Measurements from ENCODE around the gene ANO4. TPM values are rescaled to one million over a fixed set of nuclear protein-coding genes. Genes with fewer than 3 reads are reported as not detected.
A peak's percentile ranks its signal among the peaks of the same experiment; 100 is the strongest.
"Not testable (repeated sequence)": the region's sequence is repeated elsewhere in the genome, so short reads cannot be mapped to it uniquely, and the experiment has no call there.

ANO4 gene
- total and polyA plus RNA-seq, 9 donors: 0.35 to 1.2 (median 0.71) TPM

DNA sequence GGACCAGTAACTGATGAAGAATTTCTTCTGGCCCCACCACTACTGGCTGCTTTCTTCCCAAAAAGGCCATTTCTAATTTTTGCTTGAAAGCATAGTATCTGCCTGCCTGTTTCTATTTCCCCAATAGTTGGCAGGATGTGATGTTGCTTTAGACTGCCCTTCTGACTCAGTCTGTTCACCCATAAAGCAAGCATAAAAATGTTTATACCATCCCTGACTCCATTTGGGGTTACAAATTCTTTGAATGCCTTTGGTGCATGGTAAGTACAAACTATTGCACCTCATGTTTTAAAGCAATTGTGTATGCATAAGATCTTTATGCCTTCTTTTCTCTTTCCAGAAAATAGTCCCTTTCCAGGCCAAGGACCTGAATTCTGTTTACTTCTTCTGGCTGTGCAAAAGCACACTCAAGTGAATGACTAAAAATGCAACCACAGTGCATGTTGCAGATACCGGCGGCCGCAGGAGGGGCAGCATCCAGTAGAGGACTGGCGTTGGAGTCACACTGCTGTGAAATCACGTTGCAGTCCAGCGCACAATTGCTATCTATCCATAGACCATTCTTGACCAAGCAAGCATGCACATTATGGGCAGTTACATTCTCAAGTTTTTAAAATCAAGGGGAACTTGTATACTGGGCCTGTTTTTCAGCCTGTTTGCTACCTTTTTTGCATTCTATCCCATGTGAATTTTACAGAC, 333.1 kb downstream of the ANO4 start:
- H3K4me1 ChIP-seq (ENCODE audit: control insufficient read depth, insufficient read depth, low read length): no peaks in the 10 kb centered on the region
- no peaks in the 10 kb centered on the region for H3K9me3 ChIP-seq (replicated peaks; ENCODE audit: control insufficient read depth, low read depth, low read length)
- no peak overlapping the region for H3K4me3 ChIP-seq (ENCODE audit: low read length)
- H3K27me3 ChIP-seq (ENCODE audit: control insufficient read depth, insufficient read depth, low read length): no peaks in the 10 kb centered on the region
- no peaks in the 10 kb centered on the region for H3K36me3 ChIP-seq (ENCODE audit: control insufficient read depth, insufficient read depth, low read length)
- no peak overlapping the region for H3K27ac ChIP-seq (ENCODE audit: low read length)
- no peak for DNase-seq
- 97% methylated on average over 4 of the region's 6 CpGs for WGBS (ENCODE audit: insufficient coverage)

DNA sequence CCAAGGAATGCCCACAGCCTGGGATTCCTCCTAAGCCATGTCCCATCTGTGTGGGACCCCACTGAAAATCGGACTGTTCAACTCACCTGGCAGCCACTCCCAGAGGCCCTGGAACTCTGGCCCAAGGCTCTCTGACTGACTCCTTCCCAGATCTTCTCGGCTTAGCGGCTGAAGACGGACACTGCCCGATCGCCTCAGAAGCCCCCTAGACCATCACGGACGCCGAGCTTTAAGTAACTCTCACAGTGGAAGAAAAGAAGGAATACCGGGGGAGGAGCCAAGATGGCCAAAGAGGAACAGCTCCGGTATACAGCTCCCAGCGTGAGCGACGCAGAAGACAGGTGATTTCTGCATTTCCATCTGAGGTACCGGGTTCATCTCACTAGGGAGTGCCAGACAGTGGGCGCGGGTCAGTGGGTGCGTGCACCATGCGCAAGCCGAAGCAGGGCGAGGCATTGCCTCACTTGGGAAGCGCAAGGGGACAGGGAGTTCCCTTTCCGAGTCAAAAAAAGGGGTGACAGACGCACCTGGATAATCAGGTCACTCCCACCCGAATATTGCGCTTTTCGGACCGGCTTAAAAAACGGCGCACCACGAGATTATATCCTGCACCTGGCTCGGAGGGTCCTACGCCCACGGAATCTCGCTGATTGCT, 351.3 kb downstream of the ANO4 start:
- not testable (repeated sequence) for DNase-seq; H3K4me3 ChIP-seq (ENCODE audit: low read length); H3K27me3 ChIP-seq (ENCODE audit: control insufficient read depth, insufficient read depth, low read length); H3K4me1 ChIP-seq (ENCODE audit: control insufficient read depth, insufficient read depth, low read length); H3K36me3 ChIP-seq (ENCODE audit: control insufficient read depth, insufficient read depth, low read length); H3K27ac ChIP-seq (ENCODE audit: low read length); H3K9me3 ChIP-seq (replicated peaks; ENCODE audit: control insufficient read depth, low read depth, low read length)
- WGBS (ENCODE audit: insufficient coverage): 95% methylated on average over 23 of the region's 35 CpGs

DNA sequence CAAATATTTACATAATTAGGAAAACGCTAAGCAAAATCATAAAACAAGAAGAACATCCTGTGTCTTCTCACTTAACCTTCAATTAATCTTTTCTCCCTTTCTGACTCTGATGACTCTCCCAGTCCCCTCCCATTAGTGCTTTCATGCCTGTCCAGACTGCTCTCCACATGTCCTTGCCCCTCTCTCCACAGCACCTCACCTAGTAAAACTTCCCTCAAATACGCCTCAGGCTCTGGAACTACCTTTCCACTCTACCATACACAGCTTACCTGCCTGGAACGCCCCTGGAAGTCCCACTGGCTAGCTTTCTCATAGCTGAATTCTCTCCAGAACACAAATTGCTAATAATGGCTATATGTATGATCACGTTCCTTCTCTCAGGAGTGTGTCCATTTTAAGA, 370.7 kb downstream of the ANO4 start:
- Histone ChIP-seq H3K4me1 (ENCODE audit: control insufficient read depth, insufficient read depth, low read length) (no peaks in the 10 kb centered on the region), H3K4me3 (ENCODE audit: low read length) (no peak overlapping the region), H3K9me3 (replicated peaks; ENCODE audit: control insufficient read depth, low read depth, low read length) (no peaks in the 10 kb centered on the region), H3K36me3 (ENCODE audit: control insufficient read depth, insufficient read depth, low read length) (no peaks in the 10 kb centered on the region), H3K27me3 (ENCODE audit: control insufficient read depth, insufficient read depth, low read length) (no peaks in the 10 kb centered on the region), H3K27ac (ENCODE audit: low read length) (no peak overlapping the region)
- WGBS (ENCODE audit: insufficient coverage): 72% methylated on average over 3 of the region's 4 CpGs
- no peak for DNase-seq

DNA sequence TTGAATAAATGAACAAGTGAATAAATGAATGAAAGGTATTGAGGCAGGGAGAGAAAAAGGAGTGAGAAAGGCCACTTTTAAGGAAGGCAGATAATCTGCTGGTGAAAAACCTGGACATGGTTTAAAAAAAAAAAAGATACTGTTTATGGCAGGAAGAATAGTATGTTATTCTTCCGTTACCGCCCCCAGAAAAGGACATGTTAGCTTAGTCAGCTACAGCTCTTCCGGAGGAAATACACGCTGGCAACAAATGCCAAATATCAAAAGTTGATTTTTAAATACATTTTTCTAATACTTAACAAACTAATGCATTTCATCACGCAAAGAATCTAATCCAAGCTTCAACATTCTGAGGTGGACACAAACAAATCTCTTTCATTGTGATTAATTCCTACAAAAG, 372.3 kb downstream of the ANO4 start:
- H3K27ac ChIP-seq (ENCODE audit: low read length): no peak overlapping the region
- H3K4me3 ChIP-seq (ENCODE audit: low read length): no peak overlapping the region
- no peaks in the 10 kb centered on the region for H3K9me3 ChIP-seq (replicated peaks; ENCODE audit: control insufficient read depth, low read depth, low read length)
- no peaks in the 10 kb centered on the region for H3K27me3 ChIP-seq (ENCODE audit: control insufficient read depth, insufficient read depth, low read length)
- H3K36me3 ChIP-seq (ENCODE audit: control insufficient read depth, insufficient read depth, low read length): no peaks in the 10 kb centered on the region
- no peak for DNase-seq
- no peaks in the 10 kb centered on the region for H3K4me1 ChIP-seq (ENCODE audit: control insufficient read depth, insufficient read depth, low read length)
- WGBS (ENCODE audit: insufficient coverage): no CpG with 5 or more reads among the region's 5 CpGs

DNA sequence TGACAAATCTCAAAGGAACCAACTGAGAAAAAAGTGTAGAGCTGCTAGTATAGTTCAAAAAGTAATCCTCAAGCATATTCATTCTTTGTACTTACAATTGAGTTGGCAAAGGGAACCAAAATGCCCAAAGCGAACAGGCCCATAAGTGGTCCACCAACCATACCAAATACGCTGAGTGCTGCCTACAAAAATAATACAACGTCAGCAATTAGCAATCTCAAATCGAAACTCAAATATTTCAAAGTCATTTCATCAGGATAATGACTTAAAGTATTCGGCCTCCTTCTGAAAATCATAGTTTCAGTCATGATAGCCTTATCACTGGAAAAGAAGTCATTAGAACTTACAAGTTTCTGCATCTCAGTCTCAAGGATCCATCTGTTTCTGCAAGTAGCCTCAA, 373.4 kb downstream of the ANO4 start:
- H3K4me3 ChIP-seq (ENCODE audit: low read length): no peak overlapping the region
- H3K27ac ChIP-seq (ENCODE audit: low read length): no peak overlapping the region
- 80% methylated on average over 1 of the region's 5 CpGs for WGBS (ENCODE audit: insufficient coverage)
- no peaks in the 10 kb centered on the region for H3K27me3 ChIP-seq (ENCODE audit: control insufficient read depth, insufficient read depth, low read length)
- no peak for DNase-seq
- H3K4me1 ChIP-seq (ENCODE audit: control insufficient read depth, insufficient read depth, low read length): no peaks in the 10 kb centered on the region
- H3K36me3 ChIP-seq (ENCODE audit: control insufficient read depth, insufficient read depth, low read length): no peaks in the 10 kb centered on the region
- no peaks in the 10 kb centered on the region for H3K9me3 ChIP-seq (replicated peaks; ENCODE audit: control insufficient read depth, low read depth, low read length)

DNA sequence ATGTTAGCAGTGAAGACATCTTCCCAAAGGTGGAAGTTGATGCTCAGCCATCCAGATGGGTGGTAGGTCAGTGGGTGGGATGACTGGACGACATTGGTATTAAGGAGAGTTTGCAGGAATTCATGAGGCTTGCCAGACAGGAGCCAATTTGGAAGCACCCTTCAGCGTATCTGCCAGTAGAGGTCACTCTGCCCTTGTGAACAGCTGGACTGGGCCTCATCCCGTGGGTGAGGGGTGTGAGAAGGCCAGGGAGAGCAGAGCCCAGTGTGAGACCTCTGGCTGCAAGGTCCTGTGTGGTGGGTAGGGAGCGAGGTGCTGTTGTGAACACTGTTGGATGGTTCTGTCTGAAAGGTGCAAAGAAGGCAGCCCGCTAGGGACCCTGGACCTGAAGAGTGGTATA, 377.7 kb downstream of the ANO4 start:
- Histone ChIP-seq H3K4me3 (ENCODE audit: low read length) (no peak overlapping the region), H3K27ac (ENCODE audit: low read length) (no peak overlapping the region), H3K27me3 (ENCODE audit: control insufficient read depth, insufficient read depth, low read length) (no peaks in the 10 kb centered on the region), H3K36me3 (ENCODE audit: control insufficient read depth, insufficient read depth, low read length) (no peaks in the 10 kb centered on the region), H3K4me1 (ENCODE audit: control insufficient read depth, insufficient read depth, low read length) (no peaks in the 10 kb centered on the region), H3K9me3 (replicated peaks; ENCODE audit: control insufficient read depth, low read depth, low read length) (no peaks in the 10 kb centered on the region)
- 28% methylated on average over 4 of the region's 5 CpGs for WGBS (ENCODE audit: insufficient coverage)
- DNase-seq: no peak

DNA sequence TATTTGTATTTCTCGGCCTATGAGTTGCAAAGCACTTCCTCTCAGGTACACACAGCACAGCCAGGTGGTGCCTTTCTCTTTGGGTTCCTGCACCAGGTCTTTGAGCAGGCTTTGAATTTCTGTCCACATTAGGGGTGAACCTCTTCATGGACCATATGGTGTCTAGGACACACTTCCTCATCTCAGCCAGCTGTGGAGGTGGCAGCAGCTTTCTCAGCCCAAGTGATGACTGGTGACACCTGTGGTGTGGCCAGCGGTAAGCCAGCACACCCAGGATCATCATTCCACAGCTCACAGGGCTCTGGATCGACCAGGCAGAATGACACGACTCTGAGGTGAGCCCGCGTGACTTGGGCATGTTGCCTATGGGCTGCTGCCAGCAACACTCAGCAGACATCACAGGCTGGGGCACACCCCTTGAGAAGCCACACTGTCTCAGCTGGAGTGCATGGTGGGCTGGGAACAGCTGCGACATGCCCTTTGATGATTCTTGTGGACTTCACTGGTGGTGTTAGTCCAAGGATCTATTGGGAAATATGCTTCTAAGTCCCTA, 378.7 kb downstream of the ANO4 start:
- 82% methylated on average over 5 of the region's 7 CpGs for WGBS (ENCODE audit: insufficient coverage)
- Histone ChIP-seq H3K27ac (ENCODE audit: low read length) (no peak overlapping the region), H3K36me3 (ENCODE audit: control insufficient read depth, insufficient read depth, low read length) (no peaks in the 10 kb centered on the region), H3K4me1 (ENCODE audit: control insufficient read depth, insufficient read depth, low read length) (no peaks in the 10 kb centered on the region), H3K4me3 (ENCODE audit: low read length) (no peak overlapping the region), H3K9me3 (replicated peaks; ENCODE audit: control insufficient read depth, low read depth, low read length) (no peaks in the 10 kb centered on the region), H3K27me3 (ENCODE audit: control insufficient read depth, insufficient read depth, low read length) (no peaks in the 10 kb centered on the region)
- peak; percentile 3 for DNase-seq

DNA sequence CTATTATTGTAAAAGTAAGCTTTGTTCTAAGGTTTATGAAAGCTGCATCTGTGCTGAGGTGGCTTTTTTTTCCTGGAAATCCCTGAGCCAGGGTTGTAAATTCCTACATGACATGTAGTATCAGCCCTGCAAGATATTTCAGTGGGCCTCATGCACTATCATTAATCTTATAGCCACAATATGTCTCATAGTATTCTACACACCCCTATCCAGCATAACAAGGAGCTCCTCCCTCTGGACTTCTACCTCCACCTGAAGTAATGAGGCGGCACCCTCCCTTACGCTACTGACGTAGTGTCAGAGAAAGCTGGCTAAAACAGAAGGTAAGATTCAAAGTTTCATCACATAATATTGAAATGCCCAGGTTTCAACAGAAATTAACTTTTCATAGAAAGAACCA, 380.0 kb downstream of the ANO4 start:
- Histone ChIP-seq H3K27ac (ENCODE audit: low read length) (no peak overlapping the region), H3K4me3 (ENCODE audit: low read length) (no peak overlapping the region), H3K9me3 (replicated peaks; ENCODE audit: control insufficient read depth, low read depth, low read length) (no peaks in the 10 kb centered on the region), H3K27me3 (ENCODE audit: control insufficient read depth, insufficient read depth, low read length) (no peaks in the 10 kb centered on the region), H3K4me1 (ENCODE audit: control insufficient read depth, insufficient read depth, low read length) (no peaks in the 10 kb centered on the region), H3K36me3 (ENCODE audit: control insufficient read depth, insufficient read depth, low read length) (no peaks in the 10 kb centered on the region)
- no CpG with 5 or more reads among the region's 3 CpGs for WGBS (ENCODE audit: insufficient coverage)
- no peak for DNase-seq

Other genes starting within 250 kb of the ANO4 start
- 17.5 TPM for gene GAS2L3, start 221.1 kb upstream of the ANO4 start, total RNA-seq
- gene GAS2L3, start 221.1 kb upstream of the ANO4 start, polyA plus RNA-seq (ENCODE audit: insufficient read depth in 1 of 8, insufficient read length in 8 of 8, low replicate concordance in 1 of 8): 10 to 100 TPM; 13.4 to 25.9 (median 16.6) TPM

Data from muscle of leg (tissue), 11 donors.